Measurements from ENCODE around the gene AFF3. TPM values are rescaled to one million over a fixed set of nuclear protein-coding genes. Genes with fewer than 3 reads are reported as not detected.

Gene AFF3
- polyA plus RNA-seq, 1 donor (not counting 4 experiments of a cell fraction or from before 2014, with no cell fraction given), result not detected

- TF ChIP-seq, protein P1, sequence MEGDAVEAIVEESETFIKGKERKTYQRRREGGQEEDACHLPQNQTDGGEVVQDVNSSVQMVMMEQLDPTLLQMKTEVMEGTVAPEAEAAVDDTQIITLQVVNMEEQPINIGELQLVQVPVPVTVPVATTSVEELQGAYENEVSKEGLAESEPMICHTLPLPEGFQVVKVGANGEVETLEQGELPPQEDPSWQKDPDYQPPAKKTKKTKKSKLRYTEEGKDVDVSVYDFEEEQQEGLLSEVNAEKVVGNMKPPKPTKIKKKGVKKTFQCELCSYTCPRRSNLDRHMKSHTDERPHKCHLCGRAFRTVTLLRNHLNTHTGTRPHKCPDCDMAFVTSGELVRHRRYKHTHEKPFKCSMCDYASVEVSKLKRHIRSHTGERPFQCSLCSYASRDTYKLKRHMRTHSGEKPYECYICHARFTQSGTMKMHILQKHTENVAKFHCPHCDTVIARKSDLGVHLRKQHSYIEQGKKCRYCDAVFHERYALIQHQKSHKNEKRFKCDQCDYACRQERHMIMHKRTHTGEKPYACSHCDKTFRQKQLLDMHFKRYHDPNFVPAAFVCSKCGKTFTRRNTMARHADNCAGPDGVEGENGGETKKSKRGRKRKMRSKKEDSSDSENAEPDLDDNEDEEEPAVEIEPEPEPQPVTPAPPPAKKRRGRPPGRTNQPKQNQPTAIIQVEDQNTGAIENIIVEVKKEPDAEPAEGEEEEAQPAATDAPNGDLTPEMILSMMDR (optimal IDR thresholded peaks at IDR 0.05 in 1 of 3, IDR thresholded peaks at IDR 0.05 in 1 of 3, conservative IDR thresholded peaks at IDR 0.05 in 1 of 3; ENCODE audit: extremely low read depth in 1 of 3, insufficient read depth in 2 of 3, low read length in 3 of 3), result no peak
- TF ChIP-seq EZH2 (IDR thresholded peaks at IDR 0.05; ENCODE audit: low read length), result no peak
- H3K9me1 ChIP-seq (ENCODE audit: control insufficient read depth, extremely low read depth, insufficient read depth, low read length), result no peaks in the 10 kb centered on the region
- H3K27ac ChIP-seq (ENCODE audit: control insufficient read depth, insufficient read depth, low read length), result no peak overlapping the region
- no peak for FAIRE-seq
- H3K9me3 ChIP-seq (ENCODE audit: control insufficient read depth, low read depth, low read length), result no peaks in the 10 kb centered on the region
- no peak for DNase-seq (ENCODE audit: low read depth, low spot score)
- H3K9ac ChIP-seq (ENCODE audit: control insufficient read depth, extremely low read depth, insufficient read depth, low read length), result no peak overlapping the region
- peaks cover 6% of the 10 kb centered on the region for H3K4me1 ChIP-seq (ENCODE audit: control insufficient read depth, extremely low read depth, insufficient read depth, low read length)
- no peak overlapping the region for H3K4me2 ChIP-seq (ENCODE audit: control insufficient read depth, extremely low read depth, insufficient read depth, low read depth, low read length)
- H4K20me1 ChIP-seq (ENCODE audit: control insufficient read depth, extremely low read depth, insufficient read depth, low read length), result no peaks in the 10 kb centered on the region
- H3K4me3 ChIP-seq (ENCODE audit: control insufficient read depth in 2 of 3, extremely low read depth in 1 of 3, insufficient read depth in 2 of 3, low read depth in 1 of 3, low read length in 3 of 3), result no peak overlapping the region
- no peaks in the 10 kb centered on the region for H3K36me3 ChIP-seq (ENCODE audit: control insufficient read depth in 2 of 2, extremely low read depth in 1 of 2, insufficient read depth in 2 of 2, low read length in 2 of 2)
- dilution Hi-C loops (cut with MboI; ENCODE audit: extremely low pct_ligation_motif_present, low sequenced_read_pairs), result no loop called here
- H3K79me2 ChIP-seq (ENCODE audit: control insufficient read depth, insufficient read depth, low read length), result no peaks in the 10 kb centered on the region
- peaks cover 28% of the 10 kb centered on the region for H3K27me3 ChIP-seq (ENCODE audit: control insufficient read depth, extremely low read depth, insufficient read depth, low read length)
- no peak overlapping the region for H2AFZ ChIP-seq (ENCODE audit: control insufficient read depth, low read length)
Observed at GRCh38 chr2:99694331-99694730, 448.1 kb downstream of the AFF3 start.

DNA sequence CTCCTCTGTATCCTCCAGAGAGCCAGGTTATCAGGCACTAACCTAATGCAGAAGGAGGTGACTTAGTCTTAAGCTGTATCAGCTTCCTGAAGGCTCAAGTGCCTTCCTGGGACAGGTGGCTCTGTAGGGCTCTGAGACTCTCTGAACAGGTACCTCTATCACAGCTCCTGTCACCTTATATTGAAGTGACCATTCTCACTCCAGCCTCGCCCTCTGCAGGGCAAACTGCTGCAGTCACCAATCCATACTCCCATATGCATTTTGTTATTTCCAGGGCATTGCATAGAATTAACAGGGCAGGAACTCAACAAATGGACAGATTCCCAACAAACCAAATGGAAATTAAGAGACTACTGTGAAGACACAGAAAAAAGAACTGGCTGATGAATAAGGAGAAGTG lies 449.6 kb downstream of the AFF3 start:
- dilution Hi-C loops (cut with MboI; ENCODE audit: extremely low pct_ligation_motif_present, low sequenced_read_pairs), result no loop called here
- H4K20me1 ChIP-seq (ENCODE audit: control insufficient read depth, extremely low read depth, insufficient read depth, low read length), result no peaks in the 10 kb centered on the region
- H3K9ac ChIP-seq (ENCODE audit: control insufficient read depth, extremely low read depth, insufficient read depth, low read length), result no peak overlapping the region
- no peaks in the 10 kb centered on the region for H3K9me1 ChIP-seq (ENCODE audit: control insufficient read depth, extremely low read depth, insufficient read depth, low read length)
- H2AFZ ChIP-seq (ENCODE audit: control insufficient read depth, low read length), result no peak overlapping the region
- no peak overlapping the region for H3K4me2 ChIP-seq (ENCODE audit: control insufficient read depth, extremely low read depth, insufficient read depth, low read depth, low read length)
- no peak overlapping the region for H3K4me3 ChIP-seq (ENCODE audit: control insufficient read depth in 2 of 3, extremely low read depth in 1 of 3, insufficient read depth in 2 of 3, low read depth in 1 of 3, low read length in 3 of 3)
- TF ChIP-seq EZH2 (IDR thresholded peaks at IDR 0.05; ENCODE audit: low read length), result no peak
- TF ChIP-seq, protein P1 (optimal IDR thresholded peaks at IDR 0.05 in 1 of 3, IDR thresholded peaks at IDR 0.05 in 1 of 3, conservative IDR thresholded peaks at IDR 0.05 in 1 of 3; ENCODE audit: extremely low read depth in 1 of 3, insufficient read depth in 2 of 3, low read length in 3 of 3), result peak in 1 of 3 experiments; percentile 12
- no peaks in the 10 kb centered on the region for H3K79me2 ChIP-seq (ENCODE audit: control insufficient read depth, insufficient read depth, low read length)
- no peaks in the 10 kb centered on the region for H3K4me1 ChIP-seq (ENCODE audit: control insufficient read depth, extremely low read depth, insufficient read depth, low read length)
- no peak overlapping the region for H3K27ac ChIP-seq (ENCODE audit: control insufficient read depth, insufficient read depth, low read length)
- DNase-seq (ENCODE audit: low read depth, low spot score) (no peak), FAIRE-seq (no peak)
- no peaks in the 10 kb centered on the region for H3K36me3 ChIP-seq (ENCODE audit: control insufficient read depth in 2 of 2, extremely low read depth in 1 of 2, insufficient read depth in 2 of 2, low read length in 2 of 2)
- H3K9me3 ChIP-seq (ENCODE audit: control insufficient read depth, low read depth, low read length), result no peaks in the 10 kb centered on the region
- H3K27me3 ChIP-seq (ENCODE audit: control insufficient read depth, extremely low read depth, insufficient read depth, low read length), result peaks cover 21% of the 10 kb centered on the region

Data from keratinocyte (primary cell).